GM21367 (cell line): ENCODE data around the gene TRAF2.

Experiments used
- ATAC-seq: cut with Tn5 transposase; IDR thresholded peaks from one replicate; pipeline ENCODE4 v1.9.1; 2021; ENCODE audit not compliant: unreplicated experiment

TRAF2 gene

GRCh38 chr9:136958473-136958872 lies 72.2 kb downstream of the TRAF2 start:
- ATAC-seq = no peak

GRCh38 chr9:136958898-136959850 lies 72.9 kb downstream of the TRAF2 start:
- no peak for ATAC-seq

GRCh38 chr9:136960212-136960937 lies 74.1 kb downstream of the TRAF2 start:
- no peak for ATAC-seq

DNA sequence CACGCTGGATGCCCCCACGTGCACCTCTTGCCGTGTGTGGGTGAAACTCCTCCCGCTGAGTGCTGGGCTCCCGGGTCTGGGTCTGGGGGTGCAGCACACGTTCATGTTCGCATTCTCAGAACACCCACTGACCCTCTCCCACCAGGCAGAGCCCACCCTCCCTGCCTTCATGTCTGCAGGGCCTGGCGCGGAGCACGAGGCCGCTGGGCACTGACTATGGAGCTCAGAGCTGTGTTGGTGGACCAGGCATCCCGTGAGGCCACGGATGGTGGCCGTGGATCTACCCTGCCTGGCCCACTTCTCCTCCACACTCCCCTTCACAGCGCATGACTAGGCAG lies 74.6 kb downstream of the TRAF2 start:
- no peak for ATAC-seq

- no peak for ATAC-seq
These were observed 75.2 kb downstream of the TRAF2 start for GRCh38 chr9:136961279-136962065.

DNA sequence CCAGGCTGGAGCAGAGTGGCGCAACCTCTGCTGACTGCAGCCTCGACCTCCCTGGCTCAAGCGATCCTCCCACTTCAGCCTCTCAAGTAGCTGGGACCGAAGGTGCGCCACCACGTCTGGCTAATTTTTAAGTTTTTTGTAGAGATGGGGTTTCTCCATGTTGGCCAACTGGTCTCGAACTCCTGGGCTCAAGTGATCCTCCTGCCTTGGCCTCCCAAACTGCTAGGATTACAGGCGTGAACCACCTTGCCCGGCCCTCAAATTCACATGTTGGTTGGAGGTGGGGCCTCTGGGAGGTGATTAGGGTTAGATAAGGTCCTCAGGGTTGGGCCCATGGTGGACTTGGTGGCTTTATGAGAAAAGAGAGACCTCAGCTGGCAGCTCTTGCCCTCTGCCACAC lies 75.8 kb downstream of the TRAF2 start:
- no peak for ATAC-seq

- ATAC-seq = no peak
These were observed 76.5 kb downstream of the TRAF2 start for GRCh38 chr9:136962701-136963248.

- no peak for ATAC-seq
These were observed 77.0 kb downstream of the TRAF2 start for GRCh38 chr9:136963341-136963740.

- no peak for ATAC-seq
These were observed 77.4 kb downstream of the TRAF2 start for GRCh38 chr9:136963751-136964150.

DNA sequence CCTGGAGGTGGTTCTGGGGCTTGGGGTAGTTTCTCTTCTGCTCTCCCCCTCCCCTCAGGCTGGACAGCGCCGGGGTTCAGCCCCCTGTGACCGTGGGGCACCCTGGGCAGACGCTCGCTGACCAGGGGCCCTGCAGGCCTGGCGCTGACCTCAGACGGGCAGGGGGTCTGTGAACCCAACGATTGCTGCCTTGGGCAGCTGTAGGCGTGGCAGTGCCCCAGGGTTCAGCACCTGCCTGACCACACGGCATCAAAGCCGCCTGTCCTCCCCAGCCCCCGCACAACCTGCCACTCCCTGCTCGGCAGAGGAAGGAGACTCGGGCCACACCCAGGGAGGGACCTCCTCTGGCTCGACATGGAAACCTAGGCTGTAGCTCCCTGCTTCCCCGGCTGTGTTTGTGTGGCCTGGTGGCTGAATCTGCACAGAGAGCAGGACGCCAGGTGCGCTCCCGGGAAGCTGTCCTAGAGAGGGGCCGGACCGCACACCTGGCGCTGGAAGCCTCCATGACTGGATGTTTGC lies 77.9 kb downstream of the TRAF2 start:
- no peak for ATAC-seq

- ATAC-seq = no peak
These were observed 78.6 kb downstream of the TRAF2 start for GRCh38 chr9:136964833-136965422.

GRCh38 chr9:136965771-136966484 lies 79.6 kb downstream of the TRAF2 start:
- ATAC-seq = no peak

- ATAC-seq = no peak
These were observed 82.2 kb downstream of the TRAF2 start for GRCh38 chr9:136968333-136969127.

GRCh38 chr9:136969150-136969549 lies 82.8 kb downstream of the TRAF2 start:
- ATAC-seq = no peak

GRCh38 chr9:136969774-136970173 lies 83.5 kb downstream of the TRAF2 start:
- no peak for ATAC-seq

DNA sequence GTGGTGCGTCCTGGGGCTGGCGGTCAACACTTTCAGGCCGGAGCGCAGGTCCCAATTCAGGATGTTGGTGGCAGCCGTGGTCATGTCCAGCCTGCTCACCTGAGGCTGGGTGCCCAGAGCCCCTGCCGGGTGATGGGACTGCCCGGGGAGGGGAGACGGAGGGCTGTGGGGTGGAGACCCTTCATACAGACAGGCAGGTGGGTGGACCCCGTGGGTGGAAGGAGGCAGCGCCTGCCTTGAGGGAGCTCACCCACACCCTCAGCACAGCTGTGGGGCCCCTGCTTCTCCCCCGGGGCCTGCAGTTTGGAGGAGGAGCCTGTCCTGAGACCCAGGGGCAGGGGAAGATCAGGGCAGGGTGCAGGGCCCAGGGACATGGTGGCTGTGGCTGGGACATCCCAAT lies 84.0 kb downstream of the TRAF2 start:
- ATAC-seq = no peak

- no peak for ATAC-seq
These were observed 85.4 kb downstream of the TRAF2 start for GRCh38 chr9:136971746-136972145.

- ATAC-seq = no peak
These were observed 86.0 kb downstream of the TRAF2 start for GRCh38 chr9:136972335-136972734.

GRCh38 chr9:136972743-136973142 lies 86.4 kb downstream of the TRAF2 start:
- no peak for ATAC-seq
